Neural progenitor cell (in vitro differentiated cells): ENCODE measurements around the gene SHH. TPM values are rescaled to one million over a fixed set of nuclear protein-coding genes. Genes with fewer than 3 reads are reported as not detected.
A peak's percentile ranks its signal among the peaks of the same experiment; 100 is the strongest.

ENCODE experiments used
- DNase-seq: peaks from one replicate; pipeline ENCODE4 v3.0.0-alpha.2; 2016; ENCODE audit warnings: low spot score
- H2AFZ ChIP-seq: fragments of 200-600 bp; sonication (generic); replicated peaks from 2 replicates; pipeline ENCODE4 v1.6.1; 2016; ENCODE audit warnings: antibody characterized with exemption
- H3F3A ChIP-seq: fragments of 200-600 bp; sonication (generic); 2 replicates; pipeline ENCODE4 v1.6.1; 2016; ENCODE audit warnings: antibody characterized with exemption, low read depth
- H3K27ac ChIP-seq: fragments of 200-600 bp; sonication (generic); 2 replicates; pipeline ENCODE4 v1.5.1; 2016; ENCODE audit warnings: mild to moderate bottlenecking
- H3K27me3 ChIP-seq: fragments of 200-600 bp; sonication (generic); 2 replicates; pipeline ENCODE4 v1.6.1; 2016; ENCODE audit warnings: mild to moderate bottlenecking, moderate library complexity
- H3K36me3 ChIP-seq: fragments of 200-600 bp; sonication (generic); 2 replicates; pipeline ENCODE4 v1.5.1; 2016
- H3K4me1 ChIP-seq: fragments of 200-600 bp; sonication (generic); 2 replicates; pipeline ENCODE4 v1.6.1; 2016; ENCODE audit warnings: mixed run types
- H3K4me2 ChIP-seq: fragments of 200-600 bp; sonication (generic); 2 replicates; pipeline ENCODE4 v1.6.1; 2016
- H3K4me3 ChIP-seq: fragments of 200-600 bp; sonication (generic); 2 replicates; pipeline ENCODE4 v1.5.1; 2016
- H3K79me2 ChIP-seq: fragments of 200-600 bp; sonication (generic); 2 replicates; pipeline ENCODE4 v1.6.1; 2016; ENCODE audit warnings: low read depth
- H3K9ac ChIP-seq: fragments of 200-600 bp; sonication (generic); 2 replicates; pipeline ENCODE4 v1.6.1; 2016
- H3K9me3 ChIP-seq: fragments of 200-600 bp; sonication (generic); 2 replicates; pipeline ENCODE4 v1.5.1; 2016; ENCODE audit warnings: low read depth
- H4K20me1 ChIP-seq: fragments of 200-600 bp; sonication (generic); 2 replicates; pipeline ENCODE4 v1.6.1; 2016; ENCODE audit warnings: low read depth
- H3K27ac Mint-ChIP-seq: 3 replicates; pipeline ENCODE4 v1.8.0; 2021; ENCODE audit warnings: mixed read lengths
- H3K27me3 Mint-ChIP-seq: 2 replicates; pipeline ENCODE4 v1.8.0; 2022; ENCODE audit warnings: low read depth, mild to moderate bottlenecking, inconsistent platforms, moderate library complexity, mixed read lengths; ENCODE audit not compliant: insufficient read depth
- H3K36me3 Mint-ChIP-seq: 3 replicates; pipeline ENCODE4 v1.8.0; 2021; ENCODE audit warnings: mixed read lengths
- H3K4me1 Mint-ChIP-seq: 3 replicates; pipeline ENCODE4 v1.8.0; 2021; ENCODE audit warnings: mixed read lengths
- H3K4me3 Mint-ChIP-seq: 3 replicates; pipeline ENCODE4 v1.8.0; 2021; ENCODE audit warnings: mild to moderate bottlenecking, moderate library complexity, mixed read lengths
- H3K9me3 Mint-ChIP-seq: 3 replicates; pipeline ENCODE4 v1.8.0; 2020; ENCODE audit warnings: mixed read lengths
- EZH2 ChIP-seq: fragments of 200-600 bp; sonication (generic); IDR thresholded peaks from 2 replicates; pipeline ENCODE4 v1.6.1; 2017; ENCODE audit warnings: antibody characterized with exemption, mild to moderate bottlenecking, moderate library complexity
- EZH2phosphoT487 ChIP-seq: fragments of 200-600 bp; sonication (generic); IDR thresholded peaks from 2 replicates; pipeline ENCODE4 v1.6.1; 2017; ENCODE audit warnings: antibody characterized with exemption
- total RNA-seq: library from RNA; depleted of rRNA; stranded (reverse); fragments of >200 nt; gene quantifications from 2 replicates; pipeline ENCODE4 v1.2.3, GENCODE V29; 2015; ENCODE audit warnings: low replicate concordance
- TF ChIP-seq, protein P1 (sequence below): fragments of 200-600 bp; sonication (generic); IDR thresholded peaks from 2 replicates; pipeline ENCODE4 v1.5.1; 2017; ENCODE audit warnings: antibody characterized with exemption, mild to moderate bottlenecking

Gene SHH
- total RNA-seq, 1 donor from 2014 or later, result not detected

DNA sequence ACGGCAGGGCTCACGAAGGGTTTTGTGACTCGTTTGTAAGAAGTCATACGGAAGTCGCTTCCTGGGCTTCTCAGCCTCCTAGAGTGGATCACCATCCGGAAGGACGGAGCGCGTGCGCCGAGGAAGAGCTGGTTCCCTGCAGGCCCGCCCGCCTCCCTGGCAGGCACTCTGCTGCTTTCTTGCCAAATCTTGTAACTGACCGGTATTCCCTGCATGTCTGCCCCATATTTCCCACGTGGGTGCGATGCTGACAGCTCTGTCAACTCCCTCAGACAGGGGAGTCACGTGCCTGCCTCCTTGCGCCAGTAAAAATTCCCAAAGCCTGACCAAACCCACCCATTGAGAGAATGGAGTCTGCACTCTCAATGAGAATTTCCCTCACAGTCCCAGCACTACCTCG, 12.7 kb downstream of the SHH start:
- Histone ChIP-seq H3K4me3 (no peak overlapping the region), H4K20me1 (peaks cover 6% of the 10 kb centered on the region), H2AFZ (no peak overlapping the region), H3K36me3 (no peaks in the 10 kb centered on the region), H3K27ac (no peak overlapping the region), H3F3A (peaks cover 12% of the 10 kb centered on the region), H3K79me2 (no peaks in the 10 kb centered on the region), H3K9ac (no peak overlapping the region), H3K9me3 (no peaks in the 10 kb centered on the region), H3K4me2 (no peak overlapping the region), H3K27me3 (peaks cover 97% of the 10 kb centered on the region), H3K4me1 (peaks cover 9% of the 10 kb centered on the region)
- Mint-ChIP-seq H3K27ac (no peak overlapping the region), H3K4me3 (no peak overlapping the region), H3K27me3 (peaks cover 55% of the 10 kb centered on the region), H3K9me3 (no peaks in the 10 kb centered on the region), H3K4me1 (peaks cover 12% of the 10 kb centered on the region), H3K36me3 (no peaks in the 10 kb centered on the region)
- no peak for DNase-seq
- no peak for TF ChIP-seq EZH2
- TF ChIP-seq EZH2phosphoT487, result no peak
- TF ChIP-seq, protein P1, sequence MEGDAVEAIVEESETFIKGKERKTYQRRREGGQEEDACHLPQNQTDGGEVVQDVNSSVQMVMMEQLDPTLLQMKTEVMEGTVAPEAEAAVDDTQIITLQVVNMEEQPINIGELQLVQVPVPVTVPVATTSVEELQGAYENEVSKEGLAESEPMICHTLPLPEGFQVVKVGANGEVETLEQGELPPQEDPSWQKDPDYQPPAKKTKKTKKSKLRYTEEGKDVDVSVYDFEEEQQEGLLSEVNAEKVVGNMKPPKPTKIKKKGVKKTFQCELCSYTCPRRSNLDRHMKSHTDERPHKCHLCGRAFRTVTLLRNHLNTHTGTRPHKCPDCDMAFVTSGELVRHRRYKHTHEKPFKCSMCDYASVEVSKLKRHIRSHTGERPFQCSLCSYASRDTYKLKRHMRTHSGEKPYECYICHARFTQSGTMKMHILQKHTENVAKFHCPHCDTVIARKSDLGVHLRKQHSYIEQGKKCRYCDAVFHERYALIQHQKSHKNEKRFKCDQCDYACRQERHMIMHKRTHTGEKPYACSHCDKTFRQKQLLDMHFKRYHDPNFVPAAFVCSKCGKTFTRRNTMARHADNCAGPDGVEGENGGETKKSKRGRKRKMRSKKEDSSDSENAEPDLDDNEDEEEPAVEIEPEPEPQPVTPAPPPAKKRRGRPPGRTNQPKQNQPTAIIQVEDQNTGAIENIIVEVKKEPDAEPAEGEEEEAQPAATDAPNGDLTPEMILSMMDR, result no peak

DNA sequence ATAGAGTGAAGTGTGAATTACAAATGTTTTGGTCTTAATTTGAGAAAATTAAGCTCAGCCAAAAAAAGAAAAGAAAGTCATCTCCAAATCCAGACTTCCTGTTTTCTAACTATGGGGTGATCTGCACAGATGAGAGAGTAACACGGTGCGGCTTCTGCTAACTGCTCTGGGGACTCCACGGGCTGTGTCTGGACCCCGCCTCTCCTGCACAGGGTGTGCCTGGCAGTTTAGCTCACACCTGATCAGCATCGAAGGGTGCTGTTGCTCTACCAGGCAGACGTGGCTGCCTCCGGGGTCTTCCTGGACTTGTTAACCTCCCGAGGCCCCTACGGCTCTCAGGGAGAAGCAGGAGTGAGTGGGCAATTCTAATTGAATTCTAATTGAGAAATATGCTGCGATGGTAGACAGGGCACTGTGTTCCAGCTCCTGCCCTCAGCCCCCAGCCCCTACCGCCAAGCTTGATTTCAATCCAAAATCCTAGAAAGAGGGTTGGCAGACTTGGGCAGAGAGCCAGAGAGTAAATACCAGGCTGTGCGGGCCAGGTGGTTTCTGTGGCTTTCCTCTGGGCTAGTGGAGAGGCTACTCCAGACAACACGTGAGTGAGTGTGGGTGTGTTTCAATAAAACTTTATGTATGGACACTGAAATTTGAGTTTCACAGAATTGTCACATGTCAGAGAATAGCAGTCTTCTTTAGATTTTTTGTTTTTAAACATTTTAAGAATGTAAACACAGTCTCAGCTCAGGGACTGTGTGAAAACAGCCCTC, 13.4 kb downstream of the SHH start:
- H3K36me3 ChIP-seq, result no peaks in the 10 kb centered on the region
- H3K27ac ChIP-seq, result no peak overlapping the region
- H3F3A ChIP-seq, result peaks cover 6% of the 10 kb centered on the region
- H3K4me3 ChIP-seq, result no peak overlapping the region
- H3K9me3 ChIP-seq, result no peaks in the 10 kb centered on the region
- no peak overlapping the region for H2AFZ ChIP-seq
- H3K9ac ChIP-seq, result no peak overlapping the region
- H3K36me3 Mint-ChIP-seq, result no peaks in the 10 kb centered on the region
- peaks cover 52% of the 10 kb centered on the region for H3K27me3 Mint-ChIP-seq
- no peak for DNase-seq
- H3K27me3 ChIP-seq, result peaks cover 90% of the 10 kb centered on the region
- H3K4me1 Mint-ChIP-seq, result peaks cover 9% of the 10 kb centered on the region
- H3K27ac Mint-ChIP-seq, result peak overlapping the region; percentile 60
- H3K4me2 ChIP-seq, result no peak overlapping the region
- H3K79me2 ChIP-seq, result no peaks in the 10 kb centered on the region
- TF ChIP-seq EZH2 (no peak), EZH2phosphoT487 (no peak)
- TF ChIP-seq, protein P1, result no peak
- H3K4me3 Mint-ChIP-seq, result peak overlapping the region; percentile 18
- peaks cover 6% of the 10 kb centered on the region for H4K20me1 ChIP-seq
- H3K9me3 Mint-ChIP-seq, result no peaks in the 10 kb centered on the region
- H3K4me1 ChIP-seq, result peaks cover 5% of the 10 kb centered on the region

DNA sequence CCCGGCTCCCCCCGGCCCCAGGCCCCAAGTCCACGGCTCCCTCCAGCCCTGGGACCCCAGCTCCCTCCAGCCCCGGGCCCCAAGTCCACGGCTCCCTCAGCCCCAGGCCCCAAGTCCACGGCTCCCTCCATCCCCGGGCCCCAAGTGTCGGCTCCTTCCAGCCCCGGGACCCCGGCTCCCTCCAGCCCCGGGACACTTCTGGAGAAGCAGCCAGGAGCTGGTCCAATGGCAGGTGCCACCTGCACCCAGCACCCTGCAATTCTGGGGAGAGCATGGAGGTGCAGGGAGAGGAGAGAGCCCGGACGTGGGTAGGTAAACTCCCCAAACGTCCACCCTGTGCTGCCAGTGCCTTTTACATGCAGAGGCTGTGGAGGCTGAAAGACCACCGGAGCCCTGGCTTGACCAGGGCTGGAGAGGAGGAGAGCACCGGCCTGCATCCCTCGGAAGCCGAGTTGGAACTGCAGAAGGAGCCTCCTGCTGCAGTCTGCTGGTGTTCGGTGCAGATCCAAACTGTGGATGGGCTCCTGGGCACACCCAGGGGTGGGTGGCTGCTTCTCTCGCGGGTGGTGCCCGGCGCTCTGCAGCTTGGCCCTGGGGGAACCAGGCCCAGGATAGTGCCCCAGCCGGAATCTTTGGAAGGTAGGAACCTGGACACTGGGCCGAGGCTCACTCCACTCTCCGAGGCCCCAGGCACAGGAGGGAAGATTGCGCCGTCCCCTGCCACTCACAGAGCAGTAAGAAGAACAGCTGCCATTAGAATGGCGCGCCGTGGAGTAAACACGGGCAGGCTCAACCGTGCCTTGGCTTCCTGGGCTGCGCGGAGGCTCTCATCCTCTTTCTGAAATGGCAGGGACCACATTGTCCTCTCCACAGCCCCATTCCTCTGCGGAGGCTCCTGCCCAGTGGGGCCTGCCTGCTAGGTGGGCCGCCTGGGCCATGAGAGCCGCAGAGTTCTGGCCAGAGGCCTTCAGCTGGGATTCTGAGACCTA, 14.7 kb downstream of the SHH start:
- Histone ChIP-seq H3F3A (no peaks in the 10 kb centered on the region), H2AFZ (no peak overlapping the region), H3K4me3 (no peak overlapping the region), H3K4me2 (peak overlapping the region; percentile 62), H3K79me2 (no peaks in the 10 kb centered on the region), H3K9ac (no peak overlapping the region), H3K27me3 (peaks cover 77% of the 10 kb centered on the region), H4K20me1 (peaks cover 6% of the 10 kb centered on the region), H3K36me3 (no peaks in the 10 kb centered on the region), H3K9me3 (no peaks in the 10 kb centered on the region), H3K27ac (no peak overlapping the region), H3K4me1 (no peaks in the 10 kb centered on the region)
- H3K4me1 Mint-ChIP-seq, result peaks cover 6% of the 10 kb centered on the region
- H3K27me3 Mint-ChIP-seq, result peaks cover 45% of the 10 kb centered on the region
- H3K36me3 Mint-ChIP-seq, result no peaks in the 10 kb centered on the region
- no peak overlapping the region for H3K4me3 Mint-ChIP-seq
- H3K27ac Mint-ChIP-seq, result no peak overlapping the region
- H3K9me3 Mint-ChIP-seq, result no peaks in the 10 kb centered on the region
- DNase-seq, result no peak
- no peak for TF ChIP-seq EZH2
- no peak for TF ChIP-seq EZH2phosphoT487
- TF ChIP-seq, protein P1, result no peak
